Endodermal cell (in vitro differentiated cells): Measurements from ENCODE around the gene TMEM179B. TPM values are rescaled to one million over a fixed set of nuclear protein-coding genes. Genes with fewer than 3 reads are reported as not detected.

Experiments used
- DNase-seq: peaks from one replicate; pipeline ENCODE4 v3.0.0-alpha.2; 2017
- H3K27ac ChIP-seq: 2 replicates; pipeline ENCODE4 v1.5.1; 2013; ENCODE audit warnings: mild to moderate bottlenecking, low read depth, low read length, moderate library complexity
- H3K27me3 ChIP-seq: 2 replicates; pipeline ENCODE4 v1.6.1; 2013; ENCODE audit warnings: mild to moderate bottlenecking, low read length, moderate library complexity; ENCODE audit not compliant: insufficient read depth, control insufficient read depth, poor library complexity, severe bottlenecking
- H3K36me3 ChIP-seq: 2 replicates; pipeline ENCODE4 v1.7.0; 2013; ENCODE audit warnings: mild to moderate bottlenecking, low read length, moderate library complexity; ENCODE audit not compliant: control insufficient read depth, insufficient read depth
- H3K4me1 ChIP-seq: one replicate; pipeline ENCODE4 v1.7.0; 2013; ENCODE audit warnings: low read length; ENCODE audit not compliant: control insufficient read depth, insufficient read depth
- H3K4me3 ChIP-seq: 2 replicates; pipeline ENCODE4 v1.5.1; 2013; ENCODE audit warnings: mild to moderate bottlenecking, low read length, moderate library complexity
- H3K9ac ChIP-seq: 2 replicates; pipeline ENCODE4 v1.6.1; 2013; ENCODE audit warnings: mild to moderate bottlenecking, low read length, moderate library complexity; ENCODE audit not compliant: poor library complexity, severe bottlenecking; ENCODE audit errors: extremely low read depth
- H3K9me3 ChIP-seq: 2 replicates; pipeline ENCODE4 v1.6.1; 2013; ENCODE audit warnings: mild to moderate bottlenecking, low read length, moderate library complexity; ENCODE audit not compliant: control insufficient read depth
- H3K27ac Mint-ChIP-seq: 2 replicates; pipeline ENCODE4 v1.8.0; 2020; ENCODE audit warnings: mixed read lengths
- H3K27me3 Mint-ChIP-seq: 2 replicates; pipeline ENCODE4 v1.8.0; 2021; ENCODE audit warnings: mild to moderate bottlenecking, mixed read lengths; ENCODE audit not compliant: insufficient read depth
- H3K36me3 Mint-ChIP-seq: 2 replicates; pipeline ENCODE4 v1.8.0; 2020; ENCODE audit warnings: low read depth, mixed read lengths
- H3K4me1 Mint-ChIP-seq: 2 replicates; pipeline ENCODE4 v1.8.0; 2020; ENCODE audit warnings: mixed read lengths
- H3K4me3 Mint-ChIP-seq: 2 replicates; pipeline ENCODE4 v1.8.0; 2020; ENCODE audit warnings: mild to moderate bottlenecking, moderate library complexity, mixed read lengths
- H3K9me3 Mint-ChIP-seq: 2 replicates; pipeline ENCODE4 v1.8.0; 2020; ENCODE audit warnings: mild to moderate bottlenecking, mixed read lengths
- CTCF ChIP-seq: fragments of 200-600 bp; sonication (generic); conservative IDR thresholded peaks from 2 replicates; pipeline ENCODE4 v1.5.0; 2021; ENCODE audit warnings: antibody characterized with exemption, mild to moderate bottlenecking
- WGBS, 2 experiments: methylation state at CpG; one replicate each; pipeline versions ENCODE4 v1.1.5 to v1.1.7; 2013; ENCODE audit warnings: missing lambda C conversion rate in 2 of 2, mixed read lengths in 1 of 2; ENCODE audit not compliant: insufficient coverage in 1 of 2, insufficient read length in 1 of 2; 5-methylcytosine and 5-hydroxymethylcytosine counted together
- total RNA-seq, 2 donors: library from RNA; stranded (reverse); fragmentation: NEBNext Ultra II Directional in 1 of 2; extraction: Animal tissue kit (Norgen Biotek cat#: 25700) in 1 of 2; gene quantifications; 2 replicates in 1 of 2; 3 replicates in 1 of 2; pipeline ENCODE4 v1.2.1, GENCODE V29; 2021

The TMEM179B gene
- total RNA-seq, 2 donors from 2014 or later = 31.0 TPM

GRCh38 chr11:62801071-62801470, 13.9 kb downstream of the TMEM179B start:
- no peak for TF ChIP-seq CTCF
- H3K9me3 Mint-ChIP-seq = no peaks in the 10 kb centered on the region
- Histone ChIP-seq H3K9me3 (no peaks in the 10 kb centered on the region), H3K36me3 (peaks cover 74% of the 10 kb centered on the region), H3K27me3 (no peaks in the 10 kb centered on the region), H3K4me3 (no peak overlapping the region), H3K4me1 (peaks cover 2% of the 10 kb centered on the region), H3K9ac (no peak overlapping the region), H3K27ac (no peak overlapping the region)
- WGBS, 2 experiments = 93 to 100% methylated on average over 3 to 4 of the region's 4 CpGs
- peaks cover 11% of the 10 kb centered on the region for H3K4me1 Mint-ChIP-seq
- H3K27me3 Mint-ChIP-seq = no peaks in the 10 kb centered on the region
- H3K4me3 Mint-ChIP-seq = no peak overlapping the region
- H3K27ac Mint-ChIP-seq = no peak overlapping the region
- DNase-seq = no peak
- H3K36me3 Mint-ChIP-seq = peaks cover 57% of the 10 kb centered on the region

GRCh38 chr11:62804310-62805075, 17.3 kb downstream of the TMEM179B start:
- H3K9me3 ChIP-seq = no peaks in the 10 kb centered on the region
- H3K9ac ChIP-seq = peak overlapping the region; percentile 88
- Mint-ChIP-seq H3K4me1 (peaks cover 19% of the 10 kb centered on the region), H3K27me3 (no peaks in the 10 kb centered on the region), H3K36me3 (peaks cover 34% of the 10 kb centered on the region), H3K4me3 (peak overlapping the region; percentile 94), H3K27ac (peak overlapping the region; percentile 98), H3K9me3 (no peaks in the 10 kb centered on the region)
- no peak for TF ChIP-seq CTCF
- H3K27ac ChIP-seq = no peak overlapping the region
- peaks cover 10% of the 10 kb centered on the region for H3K4me1 ChIP-seq
- no peaks in the 10 kb centered on the region for H3K27me3 ChIP-seq
- 15 to 20% methylated on average over 10 to 14 of the region's 14 CpGs for WGBS, 2 experiments
- peaks cover 50% of the 10 kb centered on the region for H3K36me3 ChIP-seq
- no peak for DNase-seq
- peak overlapping the region; percentile 96 for H3K4me3 ChIP-seq

- peak within 1 kb of the TSS; percentile 98 for H3K27ac Mint-ChIP-seq
- no peaks in the 10 kb centered on the region for H3K9me3 Mint-ChIP-seq
- H3K27me3 Mint-ChIP-seq = no peaks in the 10 kb centered on the region
- peak within 1 kb of the TSS; percentile 88 for H3K9ac ChIP-seq
- H3K4me3 ChIP-seq = peak within 1 kb of the TSS; percentile 96
- TF ChIP-seq CTCF = peak; percentile 48
- peaks cover 45% of the 10 kb centered on the region for H3K36me3 ChIP-seq
- H3K4me1 ChIP-seq = peaks cover 10% of the 10 kb centered on the region
- no peaks in the 10 kb centered on the region for H3K9me3 ChIP-seq
- H3K27ac ChIP-seq = peak within 1 kb of the TSS; percentile 80
- H3K4me3 Mint-ChIP-seq = peak within 1 kb of the TSS; percentile 94
- DNase-seq = peak; percentile 98
- peaks cover 28% of the 10 kb centered on the region for H3K36me3 Mint-ChIP-seq
- H3K27me3 ChIP-seq = no peaks in the 10 kb centered on the region
- 0 to 1% methylated on average over 32 to 77 of the region's 77 CpGs for WGBS, 2 experiments
- H3K4me1 Mint-ChIP-seq = peaks cover 19% of the 10 kb centered on the region
These were observed 18.1 kb downstream of the TMEM179B start, which contains the start of gene NXF1 for GRCh38 chr11:62805076-62805892. NXF1 (minus strand) TSS chr11:62805440; CDS start chr11:62805356, 84 bp downstream.
